ENCODE measurements around the gene ZNF805.
A peak's percentile ranks its signal among the peaks of the same experiment; 100 is the strongest.

ZNF805 gene

GRCh38 chr19:57240311-57241090 lies at the start of gene ZNF805:
TSS of gene ZNF805 (plus strand) at chr19:57240632. CDS start at chr19:57240892, 260 bp downstream.
- H3K36me3 ChIP-seq (ENCODE audit: control insufficient read depth in 2 of 2, insufficient read depth in 1 of 2, low read length in 2 of 2), result peaks cover 9 to 29% of the 10 kb centered on the region in 2 experiments
- peak within 1 kb of the TSS; percentile 67 for H3K27ac ChIP-seq (ENCODE audit: extremely low read depth, low read depth, low read length)
- H3K4me1 ChIP-seq (ENCODE audit: control insufficient read depth, insufficient read depth, low read length), result no peaks in the 10 kb centered on the region; the same call in 1 of the 2 replicates
- H3K9me3 ChIP-seq (ENCODE audit: control insufficient read depth, insufficient read depth, low read depth, low read length), result no peaks in the 10 kb centered on the region
- peak within 1 kb of the TSS; percentile 93 for H3K4me3 ChIP-seq (ENCODE audit: low read depth, low read length)
- ChIA-PET CTCF (no interaction called here), POLR2A (interaction anchor here (0.8 to 1.5 kb wide), 4 partner anchors 39 to 247 kb away, joined by 3 to 5 read pairs (median 4); partner anchors contain the start of genes ZNF264, ZNF419 and ZNF460)
- TF ChIP-seq ZBTB21 (tag by site-specific recombination; IDR thresholded peaks at IDR 0.05), result peak; percentile 51; the same call in 1 of the 2 replicates
- no peak for TF ChIP-seq ZNF792 (tag by site-specific recombination; IDR thresholded peaks at IDR 0.05)
- TF ChIP-seq PRDM1 (tag by site-specific recombination; IDR thresholded peaks at IDR 0.05), result no peak
- no peak for TF ChIP-seq ZNF132 (tag by site-specific recombination; IDR thresholded peaks at IDR 0.05; ENCODE audit: borderline replicate concordance)
- no peak for TF ChIP-seq ZNF341 (tag by site-specific recombination; IDR thresholded peaks at IDR 0.05; ENCODE audit: low read depth)
- TF ChIP-seq ZNF335 (tag by site-specific recombination; conservative IDR thresholded peaks at IDR 0.05), result peak; percentile 89
- peak; percentile 99 for TF ChIP-seq KLF8 (tag by site-specific recombination; IDR thresholded peaks at IDR 0.05)
- TF ChIP-seq, protein P1, sequence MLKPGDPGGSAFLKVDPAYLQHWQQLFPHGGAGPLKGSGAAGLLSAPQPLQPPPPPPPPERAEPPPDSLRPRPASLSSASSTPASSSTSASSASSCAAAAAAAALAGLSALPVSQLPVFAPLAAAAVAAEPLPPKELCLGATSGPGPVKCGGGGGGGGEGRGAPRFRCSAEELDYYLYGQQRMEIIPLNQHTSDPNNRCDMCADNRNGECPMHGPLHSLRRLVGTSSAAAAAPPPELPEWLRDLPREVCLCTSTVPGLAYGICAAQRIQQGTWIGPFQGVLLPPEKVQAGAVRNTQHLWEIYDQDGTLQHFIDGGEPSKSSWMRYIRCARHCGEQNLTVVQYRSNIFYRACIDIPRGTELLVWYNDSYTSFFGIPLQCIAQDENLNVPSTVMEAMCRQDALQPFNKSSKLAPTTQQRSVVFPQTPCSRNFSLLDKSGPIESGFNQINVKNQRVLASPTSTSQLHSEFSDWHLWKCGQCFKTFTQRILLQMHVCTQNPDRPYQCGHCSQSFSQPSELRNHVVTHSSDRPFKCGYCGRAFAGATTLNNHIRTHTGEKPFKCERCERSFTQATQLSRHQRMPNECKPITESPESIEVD (tag by site-specific recombination; IDR thresholded peaks at IDR 0.05), result 0 out of 2 replicates have a peak, but pooled peaks have one; percentile 28
- peak; percentile 79 for TF ChIP-seq ZBTB11 (tag by site-specific recombination; conservative IDR thresholded peaks at IDR 0.05; ENCODE audit: low read depth)
- TF ChIP-seq ZNF214 (tag by site-specific recombination; IDR thresholded peaks at IDR 0.05; ENCODE audit: borderline replicate concordance), result no peak
- TF ChIP-seq ZNF664 (tag by site-specific recombination; IDR thresholded peaks at IDR 0.05), result no peak
- TF ChIP-seq, protein P2, sequence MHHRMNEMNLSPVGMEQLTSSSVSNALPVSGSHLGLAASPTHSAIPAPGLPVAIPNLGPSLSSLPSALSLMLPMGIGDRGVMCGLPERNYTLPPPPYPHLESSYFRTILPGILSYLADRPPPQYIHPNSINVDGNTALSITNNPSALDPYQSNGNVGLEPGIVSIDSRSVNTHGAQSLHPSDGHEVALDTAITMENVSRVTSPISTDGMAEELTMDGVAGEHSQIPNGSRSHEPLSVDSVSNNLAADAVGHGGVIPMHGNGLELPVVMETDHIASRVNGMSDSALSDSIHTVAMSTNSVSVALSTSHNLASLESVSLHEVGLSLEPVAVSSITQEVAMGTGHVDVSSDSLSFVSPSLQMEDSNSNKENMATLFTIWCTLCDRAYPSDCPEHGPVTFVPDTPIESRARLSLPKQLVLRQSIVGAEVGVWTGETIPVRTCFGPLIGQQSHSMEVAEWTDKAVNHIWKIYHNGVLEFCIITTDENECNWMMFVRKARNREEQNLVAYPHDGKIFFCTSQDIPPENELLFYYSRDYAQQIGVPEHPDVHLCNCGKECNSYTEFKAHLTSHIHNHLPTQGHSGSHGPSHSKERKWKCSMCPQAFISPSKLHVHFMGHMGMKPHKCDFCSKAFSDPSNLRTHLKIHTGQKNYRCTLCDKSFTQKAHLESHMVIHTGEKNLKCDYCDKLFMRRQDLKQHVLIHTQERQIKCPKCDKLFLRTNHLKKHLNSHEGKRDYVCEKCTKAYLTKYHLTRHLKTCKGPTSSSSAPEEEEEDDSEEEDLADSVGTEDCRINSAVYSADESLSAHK (tag by site-specific recombination; IDR thresholded peaks at IDR 0.05), result 0 out of 2 replicates have a peak, but pooled peaks have one; percentile 8
- 0 out of 2 replicates have a peak, but pooled peaks have one; percentile 29 for TF ChIP-seq YY1 (tag by site-specific recombination; IDR thresholded peaks at IDR 0.05)
- TF ChIP-seq ZNF114 (tag by site-specific recombination; IDR thresholded peaks at IDR 0.05), result no peak
- no peak for TF ChIP-seq REST (tag by site-specific recombination; IDR thresholded peaks at IDR 0.05)
- 0 out of 2 replicates have a peak, but pooled peaks have one; percentile 7 for TF ChIP-seq MEIS1 (CRISPR knock-in tag; IDR thresholded peaks at IDR 0.05; ENCODE audit: borderline replicate concordance)
- 0 out of 2 replicates have a peak, but pooled peaks have one; percentile 42 for TF ChIP-seq ZNF692 (tag by site-specific recombination; IDR thresholded peaks at IDR 0.05)
- peak; percentile 33; the same call in 1 of the 2 replicates for TF ChIP-seq WT1 (tag by site-specific recombination; IDR thresholded peaks at IDR 0.05)
- peak; percentile 96 for TF ChIP-seq KLF7 (tag by site-specific recombination; IDR thresholded peaks at IDR 0.05; ENCODE audit: borderline replicate concordance)
- TF ChIP-seq ZNF404 (tag by site-specific recombination; IDR thresholded peaks at IDR 0.05), result no peak
- no peak for TF ChIP-seq ZNF670 (tag by site-specific recombination; IDR thresholded peaks at IDR 0.05; ENCODE audit: low read depth)
- peak; percentile 42; the same call in 1 of the 2 replicates for TF ChIP-seq ZNF843 (tag by site-specific recombination; IDR thresholded peaks at IDR 0.05)
- TF ChIP-seq KLF16 (tag by site-specific recombination; IDR thresholded peaks at IDR 0.05), result peak; percentile 97
- no peak for TF ChIP-seq HOXA7 (CRISPR knock-in tag; IDR thresholded peaks at IDR 0.05; ENCODE audit: borderline replicate concordance)
